ENCODE measurements around the gene RET. TPM values are rescaled to one million over a fixed set of nuclear protein-coding genes. Genes with fewer than 3 reads are reported as not detected.

RET gene
- total and polyA plus RNA-seq, 2 of the 8 experiments (the other 6 are each of a cell fraction or from before 2014, with no cell fraction given) = 6.7 to 8.4 TPM

GRCh38 chr10:43151371-43151770, 74.5 kb downstream of the RET start (continued):
- no peak for TF ChIP-seq CTCF (IDR thresholded peaks at IDR 0.05; ENCODE audit: control extremely low read depth in 1 of 3, insufficient read depth in 1 of 3, low read depth in 1 of 3, low read length in 3 of 3)
- TF ChIP-seq FOSL1 (IDR thresholded peaks at IDR 0.05; ENCODE audit: insufficient read depth, low read depth, low read length) = no peak
- no peak for TF ChIP-seq SUZ12 (IDR thresholded peaks at IDR 0.05; ENCODE audit: low read length)
- TF ChIP-seq EGR1 (IDR thresholded peaks at IDR 0.05; ENCODE audit: borderline replicate concordance, low read depth, low read length) = no peak
- TF ChIP-seq CEBPB (IDR thresholded peaks at IDR 0.05; ENCODE audit: low read depth, low read length) = no peak
- TF ChIP-seq ZNF274 (IDR thresholded peaks at IDR 0.05; ENCODE audit: borderline replicate concordance, extremely low read depth, low read length) = no peak
- no peak for TF ChIP-seq SP4 (IDR thresholded peaks at IDR 0.05; ENCODE audit: low read length)

Data from H1 (cell line).